ENCODE measurements around the gene UGGT2.
"Not testable (repeated sequence)": the region's sequence is repeated elsewhere in the genome, so short reads cannot be mapped to it uniquely, and the experiment has no call there.

UGGT2 gene

DNA sequence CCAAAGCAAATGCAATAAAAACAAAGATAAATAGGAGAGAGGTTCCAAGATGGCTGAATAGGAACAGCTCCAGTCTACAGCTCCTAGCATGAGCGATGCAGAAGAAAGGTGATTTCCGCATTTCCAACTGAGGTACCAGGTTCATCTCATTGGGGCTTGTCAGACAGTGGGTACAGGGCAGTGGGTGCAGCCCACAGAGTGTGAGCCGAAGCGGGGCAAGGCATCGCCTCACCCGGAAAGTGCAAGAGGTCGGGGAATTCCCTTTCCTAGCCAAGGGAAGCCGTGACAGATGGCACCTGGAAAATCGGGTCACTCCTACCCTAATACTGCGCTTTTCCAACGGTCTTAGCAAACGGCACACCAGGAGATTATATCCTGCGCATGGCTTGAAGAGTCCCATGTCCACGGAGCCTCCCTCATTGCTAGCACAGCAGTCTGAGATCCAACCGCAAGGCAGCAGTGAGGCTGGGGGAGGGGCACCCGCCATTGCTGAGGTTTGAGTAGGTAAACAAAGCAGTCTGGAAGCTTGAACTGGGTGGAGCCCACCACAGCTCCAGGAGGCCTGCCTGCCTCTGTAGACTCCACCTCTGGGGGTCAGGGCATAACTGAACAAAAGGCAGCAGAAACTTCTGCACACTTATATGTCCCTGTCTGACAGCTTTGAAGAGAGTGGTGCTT lies 6.6 kb downstream of the UGGT2 start:
- DNase-seq (ENCODE audit: low spot score): not testable (repeated sequence)

DNA sequence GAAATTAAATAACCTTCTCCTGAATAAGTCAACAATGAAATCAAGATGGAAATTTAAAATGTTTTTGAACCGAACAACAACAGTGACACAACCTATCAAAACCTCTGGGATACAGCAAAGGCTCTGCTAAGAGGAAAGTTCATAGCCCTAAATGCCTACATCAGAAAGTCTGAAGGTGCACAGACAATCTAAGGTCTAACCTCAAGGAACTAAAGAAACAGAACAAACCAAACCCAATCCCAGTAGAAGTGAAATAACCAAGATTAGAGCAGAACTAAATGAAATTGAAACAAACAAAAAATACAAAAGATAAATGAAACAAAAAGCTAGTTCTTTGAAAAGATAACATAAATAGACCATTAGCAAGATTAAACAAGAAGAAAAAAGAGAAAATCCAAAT lies 9.0 kb downstream of the UGGT2 start:
- DNase-seq (ENCODE audit: low spot score): no peak

DNA sequence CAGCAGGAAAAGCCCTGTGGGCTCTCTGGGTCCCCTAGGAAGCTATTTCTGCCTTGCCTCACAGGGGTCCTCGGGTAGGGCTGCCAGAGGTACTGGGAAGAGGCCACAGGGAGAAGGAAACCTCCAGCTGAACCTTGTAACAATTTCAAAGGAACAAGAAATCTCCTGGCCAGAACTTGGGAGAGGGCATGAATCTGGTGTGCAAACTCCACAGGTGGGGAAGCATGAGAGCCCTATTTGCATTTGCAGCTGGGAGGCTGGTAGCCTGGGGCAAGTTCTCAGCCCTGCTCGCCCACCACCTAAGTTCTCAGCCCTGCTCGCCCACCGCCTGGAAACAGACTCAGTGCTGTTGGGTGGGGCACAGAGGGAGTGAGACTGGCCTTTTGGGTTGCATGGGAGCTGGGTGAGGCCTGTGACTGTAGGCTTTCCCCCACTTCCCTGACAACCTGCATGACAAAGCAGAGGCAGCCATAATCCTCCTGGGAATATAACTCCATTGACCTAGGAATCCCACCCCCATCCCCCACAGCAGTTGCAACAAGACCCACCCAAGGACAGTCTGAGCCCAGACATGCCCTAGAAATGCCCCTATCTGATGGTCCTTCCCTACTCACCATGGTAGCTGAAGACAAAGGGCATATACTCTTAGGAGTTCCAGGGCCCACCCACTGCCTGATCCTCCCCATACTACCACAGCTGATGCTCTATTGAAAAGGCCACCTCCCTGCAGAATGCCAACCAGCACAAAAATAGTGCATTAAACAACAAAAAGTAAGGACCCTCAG lies 11.7 kb downstream of the UGGT2 start:
- DNase-seq (ENCODE audit: low spot score): no peak

GRCh38 chr13:96036515-96036914 lies 16.7 kb downstream of the UGGT2 start:
- no peak for DNase-seq (ENCODE audit: low spot score)

GRCh38 chr13:96034662-96035061 lies 18.5 kb downstream of the UGGT2 start:
- no peak for DNase-seq (ENCODE audit: low spot score)

DNA sequence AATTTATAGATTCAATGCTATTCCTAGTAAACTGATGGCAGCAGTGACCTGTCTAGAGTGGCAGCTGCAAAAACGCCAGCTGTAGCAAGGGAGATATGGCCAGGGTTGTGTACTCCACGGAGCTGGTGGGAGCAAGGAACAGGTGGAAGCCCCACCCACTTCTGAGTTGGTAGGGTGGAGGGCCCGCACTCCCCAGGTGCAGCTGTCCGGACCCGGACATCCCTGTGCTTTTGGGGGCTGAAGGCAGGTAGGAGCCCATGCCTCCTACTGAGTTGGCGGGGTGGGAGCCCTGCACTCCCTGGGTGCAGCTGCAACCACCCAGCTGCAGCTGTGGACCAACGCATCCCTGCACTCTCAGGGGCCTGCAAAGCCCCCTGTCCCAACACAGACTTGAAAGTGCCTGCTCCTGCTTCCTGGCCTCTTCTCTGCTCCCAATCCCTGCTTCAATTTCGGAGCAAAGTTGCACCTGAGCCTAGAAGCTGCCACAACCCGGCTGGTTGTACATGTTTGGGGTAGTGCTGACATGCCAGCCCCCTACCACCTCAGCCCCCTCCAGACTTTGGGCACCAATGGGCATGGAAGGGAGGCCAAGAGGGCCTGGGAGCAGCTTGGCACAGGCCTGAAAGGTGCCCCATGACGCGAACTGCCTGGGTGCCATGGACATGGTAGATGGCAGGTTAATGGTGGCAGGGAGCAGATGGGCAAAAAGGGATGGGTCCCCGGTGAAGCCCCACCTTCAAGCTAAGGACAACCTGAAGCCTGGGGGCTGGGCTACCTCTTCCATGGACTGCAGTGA lies 19.8 kb downstream of the UGGT2 start:
- no peak for DNase-seq (ENCODE audit: low spot score)

DNA sequence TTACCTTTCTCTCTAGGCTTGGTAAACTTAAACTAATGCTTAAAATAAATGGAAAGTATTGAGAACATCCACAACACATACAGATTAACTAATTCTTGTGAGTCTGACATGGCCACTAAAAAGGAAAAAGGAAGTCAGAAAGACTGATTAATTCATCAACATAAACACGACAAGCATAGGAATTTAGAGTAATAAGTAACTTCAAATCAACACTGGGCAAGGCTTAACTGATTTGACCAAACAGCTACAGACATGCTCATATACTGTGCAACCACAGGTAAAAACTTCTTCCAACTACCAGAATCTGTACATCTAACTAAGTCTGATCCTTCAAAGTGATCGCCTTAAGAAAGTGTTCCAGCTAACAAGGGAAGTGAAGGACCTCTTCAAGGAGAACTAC lies 20.5 kb downstream of the UGGT2 start:
- DNase-seq (ENCODE audit: low spot score): no peak

- no peak for DNase-seq (ENCODE audit: low spot score)
Measured at GRCh38 chr13:96029002-96029401, 24.2 kb downstream of the UGGT2 start.

- DNase-seq (ENCODE audit: low spot score): no peak
Measured at GRCh38 chr13:96027496-96027895, 25.7 kb downstream of the UGGT2 start.

DNA sequence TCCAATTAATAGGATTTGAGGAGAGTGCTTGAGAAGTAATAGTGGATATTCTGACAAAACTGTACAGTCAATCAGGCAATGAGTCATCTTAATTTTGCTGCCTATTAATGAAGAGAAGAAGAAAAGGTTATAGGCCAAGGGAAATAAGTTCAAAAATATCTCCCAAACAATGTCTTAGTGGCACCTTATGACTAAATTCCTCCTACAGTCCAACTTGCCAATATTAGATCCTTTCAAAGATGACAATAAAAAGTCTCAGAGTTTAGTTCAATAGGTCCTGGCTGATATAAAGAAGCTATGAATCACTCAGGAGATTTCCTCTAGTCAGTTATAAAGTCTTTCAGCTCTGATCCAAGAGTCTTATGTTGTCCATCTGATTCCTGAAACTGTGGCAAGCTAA lies 27.9 kb downstream of the UGGT2 start:
- DNase-seq (ENCODE audit: low spot score): peak; percentile 71

DNA sequence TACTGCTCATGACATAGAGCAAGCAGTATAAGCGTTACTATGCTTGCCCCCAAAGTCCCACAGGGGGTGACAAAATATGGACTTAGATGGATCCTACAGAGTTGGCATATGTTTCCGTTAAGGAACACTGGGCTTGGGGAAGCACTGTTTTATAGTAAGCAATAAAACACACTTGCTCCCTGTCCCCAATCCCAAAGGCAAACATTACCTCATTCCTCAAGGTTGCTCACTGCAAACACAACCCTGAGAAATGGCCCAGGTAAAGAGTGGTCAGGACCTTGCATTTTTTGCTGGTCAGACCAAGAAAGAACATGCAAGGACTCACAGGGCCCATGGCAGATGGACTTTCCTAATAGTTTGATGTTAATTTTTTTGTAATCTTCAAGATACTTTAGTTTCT lies 32.3 kb downstream of the UGGT2 start:
- DNase-seq (ENCODE audit: low spot score): no peak

- peak; percentile 71 for DNase-seq (ENCODE audit: low spot score)
Measured at GRCh38 chr13:96020155-96020575, 33.0 kb downstream of the UGGT2 start.

GRCh38 chr13:96018135-96018534 lies 35.1 kb downstream of the UGGT2 start:
- no peak for DNase-seq (ENCODE audit: low spot score)

GRCh38 chr13:96011291-96011872 lies 41.8 kb downstream of the UGGT2 start:
- DNase-seq (ENCODE audit: low spot score): no peak

- peak; percentile 16 for DNase-seq (ENCODE audit: low spot score)
Measured at GRCh38 chr13:96003304-96003703, 49.9 kb downstream of the UGGT2 start.

DNA sequence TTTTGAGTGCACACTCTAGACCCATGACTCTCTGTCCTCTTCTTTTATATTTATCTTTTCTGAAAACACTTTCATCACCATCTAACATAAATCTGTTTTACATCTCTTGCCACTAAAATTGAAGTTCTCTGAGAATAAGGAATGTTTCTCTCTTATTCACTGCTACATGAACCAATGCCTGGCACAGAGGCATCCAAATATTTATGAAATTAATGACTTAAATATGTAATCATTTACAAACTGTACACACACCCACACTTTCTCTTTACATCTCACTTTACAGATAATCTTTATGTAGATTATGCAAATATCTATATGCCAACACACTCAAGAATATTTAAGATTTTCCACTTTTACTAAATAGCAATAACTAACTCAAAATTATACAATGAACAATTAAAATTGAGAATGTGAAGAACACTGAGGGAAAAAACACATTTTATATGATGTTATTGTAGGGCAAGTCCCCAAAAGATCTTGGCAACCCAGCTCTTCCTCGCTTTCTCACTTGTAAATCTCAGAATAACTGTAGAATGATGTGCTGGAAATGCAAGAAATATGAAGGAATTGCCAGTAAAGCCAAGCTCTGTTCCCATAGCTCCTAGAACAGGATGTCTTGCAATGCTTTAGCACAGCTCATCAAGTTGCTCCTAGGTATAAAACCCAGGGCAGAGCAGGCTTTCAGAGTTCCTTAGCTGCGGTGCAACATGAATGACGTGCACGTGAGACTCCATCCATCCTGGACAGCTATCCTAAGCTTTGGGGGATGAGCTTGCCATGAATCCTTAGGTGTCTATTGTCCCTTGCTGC lies 50.7 kb downstream of the UGGT2 start:
- DNase-seq (ENCODE audit: low spot score): no peak

DNA sequence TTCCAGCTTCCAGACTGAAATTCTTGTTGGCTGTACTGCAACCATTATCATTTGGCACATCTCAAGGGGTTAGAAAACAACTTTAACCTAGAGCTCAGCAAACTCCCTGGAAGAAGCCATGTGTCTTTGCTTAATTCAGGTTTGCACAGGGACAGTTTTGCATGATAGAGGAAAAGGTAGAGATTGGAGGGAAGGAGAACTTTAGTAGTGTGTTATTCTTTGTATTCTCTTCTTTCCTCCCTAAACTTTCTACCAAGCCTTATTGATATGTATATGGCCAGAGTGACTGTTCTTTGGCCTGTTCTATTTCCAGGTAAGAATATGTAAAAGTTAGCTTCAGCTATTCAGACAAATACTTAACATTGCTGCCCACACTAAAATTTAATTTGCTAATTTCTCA lies 53.1 kb downstream of the UGGT2 start:
- no peak for DNase-seq (ENCODE audit: low spot score)

GRCh38 chr13:95987841-95988240 lies 65.4 kb downstream of the UGGT2 start:
- no peak for DNase-seq (ENCODE audit: low spot score)

GRCh38 chr13:95982144-95982543 lies 71.1 kb downstream of the UGGT2 start:
- DNase-seq (ENCODE audit: low spot score): no peak

GRCh38 chr13:95972651-95973050 lies 80.5 kb downstream of the UGGT2 start:
- not testable (repeated sequence) for DNase-seq (ENCODE audit: low spot score)

- no peak for DNase-seq (ENCODE audit: low spot score)
Measured at GRCh38 chr13:95970878-95971277, 82.3 kb downstream of the UGGT2 start.

GRCh38 chr13:95968906-95969305 lies 84.3 kb downstream of the UGGT2 start:
- no peak for DNase-seq (ENCODE audit: low spot score)
